ENCODE results near the gene KRT13. TPM values are rescaled to one million over a fixed set of nuclear protein-coding genes. Genes with fewer than 3 reads are reported as not detected.

Gene KRT13
- total RNA-seq, 1 donor from 2014 or later: not detected

DNA sequence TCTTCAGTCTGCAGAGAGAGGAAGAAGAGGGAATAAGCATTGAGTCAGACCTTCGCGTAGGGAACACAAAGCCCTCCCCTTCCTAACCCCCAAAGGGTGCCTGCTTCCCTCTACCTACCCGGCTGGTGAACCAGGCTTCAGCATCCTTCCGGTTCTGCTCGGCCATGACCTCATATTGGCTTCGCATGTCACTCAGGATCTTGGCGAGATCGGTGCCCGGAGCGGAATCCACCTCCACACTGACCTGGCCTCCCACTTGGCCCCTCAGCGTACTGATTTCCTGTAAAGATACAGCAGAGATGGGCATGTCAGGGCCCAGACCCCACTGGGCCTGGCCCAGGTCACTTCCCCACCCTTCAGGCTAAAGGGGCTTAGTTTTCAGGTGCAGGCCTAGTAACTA is 18.8 kb upstream of the KRT13 start:
- TF ChIP-seq CTCF (IDR thresholded peaks at IDR 0.05; ENCODE audit: unreplicated experiment): no peak
- Mint-ChIP-seq H3K36me3 (ENCODE audit: low read depth, unreplicated experiment) (no peaks in the 10 kb centered on the region), H3K27me3 (ENCODE audit: unreplicated experiment) (peaks cover 11% of the 10 kb centered on the region), H3K9me3 (ENCODE audit: unreplicated experiment) (no peaks in the 10 kb centered on the region), H3K27ac (ENCODE audit: unreplicated experiment) (no peak overlapping the region), H3K4me1 (ENCODE audit: unreplicated experiment) (no peaks in the 10 kb centered on the region), H3K4me3 (ENCODE audit: unreplicated experiment) (no peak overlapping the region)
- no peak for DNase-seq (ENCODE audit: low spot score)

DNA sequence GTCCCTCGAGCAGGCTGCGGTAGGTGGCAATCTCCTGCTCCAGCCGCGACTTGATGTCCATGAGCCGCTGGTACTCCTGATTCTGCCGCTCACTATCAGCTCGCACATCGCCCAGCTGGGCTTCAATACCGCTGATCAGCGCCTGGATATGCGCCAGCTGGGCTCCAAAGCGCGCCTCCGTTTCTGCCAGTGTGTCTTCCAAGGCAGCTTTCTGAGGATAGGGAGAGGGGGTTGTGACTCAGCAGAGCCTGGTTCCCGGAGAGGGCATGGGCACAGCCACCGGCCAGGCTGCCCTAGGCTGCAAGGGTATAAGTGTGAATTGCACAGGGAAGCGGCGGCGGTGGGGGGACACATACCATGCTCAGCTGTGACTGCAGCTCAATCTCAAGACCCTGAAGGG is 18.4 kb upstream of the KRT13 start:
- no peak overlapping the region for H3K4me3 Mint-ChIP-seq (ENCODE audit: unreplicated experiment)
- no peak overlapping the region for H3K27ac Mint-ChIP-seq (ENCODE audit: unreplicated experiment)
- peaks cover 8% of the 10 kb centered on the region for H3K27me3 Mint-ChIP-seq (ENCODE audit: unreplicated experiment)
- no peaks in the 10 kb centered on the region for H3K36me3 Mint-ChIP-seq (ENCODE audit: low read depth, unreplicated experiment)
- no peaks in the 10 kb centered on the region for H3K9me3 Mint-ChIP-seq (ENCODE audit: unreplicated experiment)
- DNase-seq (ENCODE audit: low spot score): no peak
- H3K4me1 Mint-ChIP-seq (ENCODE audit: unreplicated experiment): no peaks in the 10 kb centered on the region
- TF ChIP-seq CTCF (IDR thresholded peaks at IDR 0.05; ENCODE audit: unreplicated experiment): no peak

- TF ChIP-seq CTCF (IDR thresholded peaks at IDR 0.05; ENCODE audit: unreplicated experiment): no peak
- Mint-ChIP-seq H3K36me3 (ENCODE audit: low read depth, unreplicated experiment) (no peaks in the 10 kb centered on the region), H3K4me3 (ENCODE audit: unreplicated experiment) (no peak overlapping the region), H3K9me3 (ENCODE audit: unreplicated experiment) (no peaks in the 10 kb centered on the region), H3K27me3 (ENCODE audit: unreplicated experiment) (peaks cover 3% of the 10 kb centered on the region), H3K4me1 (ENCODE audit: unreplicated experiment) (no peaks in the 10 kb centered on the region), H3K27ac (ENCODE audit: unreplicated experiment) (peak overlapping the region; percentile 9)
- DNase-seq (ENCODE audit: low spot score): no peak
Observed at GRCh38 chr17:41523225-41523593, 17.8 kb upstream of the KRT13 start.

DNA sequence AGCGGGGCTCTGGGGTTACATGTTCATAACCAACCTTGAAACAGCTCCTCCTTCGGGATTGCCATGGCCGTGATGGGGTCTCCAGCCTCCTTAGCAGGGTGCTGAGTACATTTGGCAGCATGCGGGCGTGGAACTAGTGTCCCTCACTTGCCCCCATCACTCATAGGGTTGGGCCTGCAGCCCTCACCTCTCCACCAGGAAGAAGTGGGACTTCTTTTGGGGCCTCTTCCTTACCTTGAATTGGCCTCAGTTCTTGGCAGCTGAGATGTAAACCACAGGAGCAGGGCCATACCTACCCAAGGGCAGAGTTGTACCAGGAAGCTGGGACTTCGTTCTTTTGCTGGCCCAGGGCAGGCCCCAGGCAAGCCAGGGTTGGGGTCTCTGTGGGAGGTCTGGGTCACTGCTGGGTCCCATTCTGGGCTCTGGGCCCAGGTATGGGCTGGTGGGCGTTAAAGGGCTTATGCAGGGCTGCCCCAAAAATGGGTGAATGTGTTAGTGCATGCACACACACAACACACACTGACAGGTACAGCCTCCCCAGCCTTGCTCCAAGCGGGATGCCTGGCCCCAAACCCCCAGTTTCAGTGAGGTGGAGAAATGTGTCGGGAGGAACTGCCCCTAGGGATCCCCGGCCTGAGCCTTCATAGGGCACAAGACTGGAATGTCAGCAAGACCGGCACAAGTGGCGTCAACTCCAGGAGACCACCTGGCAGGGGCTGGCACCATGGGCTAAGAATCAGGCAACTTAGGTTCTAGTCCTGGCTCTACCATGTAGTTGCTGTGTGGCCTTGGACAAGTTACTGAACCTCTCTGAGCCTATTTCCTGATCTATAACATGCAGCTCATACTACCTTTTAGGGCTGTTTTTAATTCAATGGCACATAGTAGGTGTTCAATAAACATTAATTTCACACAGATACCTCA is 17.2 kb upstream of the KRT13 start:
- peaks cover 3% of the 10 kb centered on the region for H3K27me3 Mint-ChIP-seq (ENCODE audit: unreplicated experiment)
- H3K4me1 Mint-ChIP-seq (ENCODE audit: unreplicated experiment): no peaks in the 10 kb centered on the region
- no peak for TF ChIP-seq CTCF (IDR thresholded peaks at IDR 0.05; ENCODE audit: unreplicated experiment)
- DNase-seq (ENCODE audit: low spot score): no peak
- no peak overlapping the region for H3K4me3 Mint-ChIP-seq (ENCODE audit: unreplicated experiment)
- H3K9me3 Mint-ChIP-seq (ENCODE audit: unreplicated experiment): no peaks in the 10 kb centered on the region
- no peak overlapping the region for H3K27ac Mint-ChIP-seq (ENCODE audit: unreplicated experiment)
- H3K36me3 Mint-ChIP-seq (ENCODE audit: low read depth, unreplicated experiment): no peaks in the 10 kb centered on the region

DNA sequence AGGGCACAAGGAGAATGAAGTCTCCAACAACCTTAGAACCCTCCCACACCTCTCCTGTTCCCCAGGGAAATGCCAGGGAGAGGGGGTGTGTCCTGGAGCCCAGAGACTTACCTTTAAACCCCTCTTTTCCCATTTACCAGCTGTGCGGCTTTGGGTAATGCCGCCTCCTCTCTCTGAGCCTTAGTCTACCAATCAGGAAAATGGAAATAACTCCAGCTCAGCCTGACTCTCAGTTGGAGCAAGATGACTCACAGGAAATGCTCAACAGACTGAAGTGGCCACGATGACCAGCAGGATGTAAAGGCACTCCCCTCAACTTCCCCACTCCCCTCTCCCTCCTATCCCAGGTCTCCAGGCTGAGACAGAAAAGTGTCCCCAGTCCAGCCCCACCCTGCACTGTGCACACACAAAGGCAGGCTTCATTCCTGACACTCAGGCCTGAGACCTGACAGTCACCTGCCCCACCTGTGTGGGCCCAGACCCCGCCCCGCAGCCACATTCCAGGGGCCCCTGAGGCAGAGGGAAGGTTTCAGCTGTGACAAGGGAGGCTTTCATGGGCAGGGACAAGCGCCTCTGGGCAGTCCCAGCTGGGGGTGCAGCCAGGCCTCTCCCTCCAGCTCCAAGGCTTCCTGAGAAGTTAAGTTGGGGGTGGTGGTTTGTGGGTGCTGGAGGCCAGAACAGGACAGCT is 16.3 kb upstream of the KRT13 start:
- no peak for DNase-seq (ENCODE audit: low spot score)
- TF ChIP-seq CTCF (IDR thresholded peaks at IDR 0.05; ENCODE audit: unreplicated experiment): no peak
- H3K9me3 Mint-ChIP-seq (ENCODE audit: unreplicated experiment): no peaks in the 10 kb centered on the region
- H3K27ac Mint-ChIP-seq (ENCODE audit: unreplicated experiment): no peak overlapping the region
- no peaks in the 10 kb centered on the region for H3K27me3 Mint-ChIP-seq (ENCODE audit: unreplicated experiment)
- no peaks in the 10 kb centered on the region for H3K4me1 Mint-ChIP-seq (ENCODE audit: unreplicated experiment)
- no peak overlapping the region for H3K4me3 Mint-ChIP-seq (ENCODE audit: unreplicated experiment)
- no peaks in the 10 kb centered on the region for H3K36me3 Mint-ChIP-seq (ENCODE audit: low read depth, unreplicated experiment)
